ENCODE results near the gene HACD2. TPM values are rescaled to one million over a fixed set of nuclear protein-coding genes. Genes with fewer than 3 reads are reported as not detected.

HACD2 gene
- total RNA-seq, 5 donors from 2014 or later (not counting 1 experiment from before 2014, with no cell fraction given) = 18.2 to 23.2 (median 20.7) TPM

GRCh38 chr3:123621850-123622189 is 37.0 kb upstream of the HACD2 start:
- H3K27me3 Mint-ChIP-seq = no peaks in the 10 kb centered on the region
- H3K4me1 ChIP-seq (ENCODE audit: control insufficient read depth in 1 of 2, extremely low read depth in 1 of 2, insufficient read depth in 2 of 2, low read length in 2 of 2) = no peaks in the 10 kb centered on the region
- H3K4me1 Mint-ChIP-seq = peaks cover 0 to 1% (median 0%) of the 10 kb centered on the region in 3 donors
- DNase-seq (no peak), ATAC-seq (replicated peaks in 1 of 4) (no peak)
- CTCF ChIA-PET = no interaction called here
- H3K4me3 Mint-ChIP-seq = no peak overlapping the region
- peaks cover 0 to 2% of the 10 kb centered on the region in 2 experiments for H3K27me3 ChIP-seq (replicated peaks in 1 of 2; ENCODE audit: control insufficient read depth in 2 of 2, extremely low read depth in 1 of 2, insufficient read depth in 2 of 2, low read length in 1 of 2)
- POLR2A ChIA-PET = no interaction called here
- H3K27ac Mint-ChIP-seq = no peak overlapping the region
- no peaks in the 10 kb centered on the region for H3K9me3 Mint-ChIP-seq
- no peak overlapping the region for H3K27ac ChIP-seq (ENCODE audit: low read length)
- whole genome bisulfite sequencing (ENCODE audit: insufficient coverage) = 92% methylated on average over 5 of the region's 7 CpGs
- no peaks in the 10 kb centered on the region for H3K36me3 Mint-ChIP-seq
- H3K4me3 ChIP-seq (ENCODE audit: control insufficient read depth in 1 of 2, extremely low read depth in 1 of 2, low read length in 1 of 2) = no peak overlapping the region
- H3K9me3 ChIP-seq = no peaks in the 10 kb centered on the region
- H3K36me3 ChIP-seq (ENCODE audit: control insufficient read depth in 2 of 2, extremely low read depth in 1 of 2, insufficient read depth in 1 of 2, low read length in 1 of 2) = no peaks in the 10 kb centered on the region

- Histone ChIP-seq H3K36me3 (ENCODE audit: control insufficient read depth in 2 of 2, extremely low read depth in 1 of 2, insufficient read depth in 1 of 2, low read length in 1 of 2) (no peaks in the 10 kb centered on the region), H3K27me3 (replicated peaks in 1 of 2; ENCODE audit: control insufficient read depth in 2 of 2, extremely low read depth in 1 of 2, insufficient read depth in 2 of 2, low read length in 1 of 2) (no peaks in the 10 kb centered on the region), H3K4me1 (ENCODE audit: control insufficient read depth in 1 of 2, extremely low read depth in 1 of 2, insufficient read depth in 2 of 2, low read length in 2 of 2) (no peaks in the 10 kb centered on the region), H3K27ac (ENCODE audit: low read length) (no peak overlapping the region), H3K4me3 (ENCODE audit: control insufficient read depth in 1 of 2, extremely low read depth in 1 of 2, low read length in 1 of 2) (no peak overlapping the region), H3K9me3 (no peaks in the 10 kb centered on the region)
- H3K27me3 Mint-ChIP-seq = no peaks in the 10 kb centered on the region
- ChIA-PET CTCF (no interaction called here), POLR2A (no interaction called here)
- no peak overlapping the region for H3K4me3 Mint-ChIP-seq
- 94% methylated on average over 3 of the region's 7 CpGs for WGBS (ENCODE audit: insufficient coverage)
- H3K27ac Mint-ChIP-seq = no peak overlapping the region
- H3K4me1 Mint-ChIP-seq = peaks cover 0 to 1% (median 0%) of the 10 kb centered on the region in 3 donors
- no peaks in the 10 kb centered on the region for H3K9me3 Mint-ChIP-seq
- no peaks in the 10 kb centered on the region for H3K36me3 Mint-ChIP-seq
- DNase-seq (no peak), ATAC-seq (replicated peaks in 1 of 4) (no peak)
These were observed 36.5 kb upstream of the HACD2 start for GRCh38 chr3:123621186-123621849.

- CTCF ChIA-PET = no interaction called here
- Histone ChIP-seq H3K27me3 (replicated peaks in 1 of 2; ENCODE audit: control insufficient read depth in 2 of 2, extremely low read depth in 1 of 2, insufficient read depth in 2 of 2, low read length in 1 of 2) (no peaks in the 10 kb centered on the region), H3K4me1 (ENCODE audit: control insufficient read depth in 1 of 2, extremely low read depth in 1 of 2, insufficient read depth in 2 of 2, low read length in 2 of 2) (no peaks in the 10 kb centered on the region), H3K27ac (ENCODE audit: low read length) (no peak overlapping the region), H3K4me3 (ENCODE audit: control insufficient read depth in 1 of 2, extremely low read depth in 1 of 2, low read length in 1 of 2) (no peak overlapping the region), H3K9me3 (no peaks in the 10 kb centered on the region), H3K36me3 (ENCODE audit: control insufficient read depth in 2 of 2, extremely low read depth in 1 of 2, insufficient read depth in 1 of 2, low read length in 1 of 2) (no peaks in the 10 kb centered on the region)
- Mint-ChIP-seq H3K4me1 (peaks cover 0 to 1% (median 0%) of the 10 kb centered on the region in 3 donors), H3K27me3 (no peaks in the 10 kb centered on the region), H3K27ac (no peak overlapping the region), H3K4me3 (no peak overlapping the region), H3K36me3 (no peaks in the 10 kb centered on the region), H3K9me3 (no peaks in the 10 kb centered on the region)
- DNase-seq (no peak), ATAC-seq (replicated peaks in 1 of 4) (no peak)
- POLR2A ChIA-PET = no interaction called here
- WGBS (ENCODE audit: insufficient coverage) = 100% methylated on average over 3 of the region's 8 CpGs
These were observed 35.5 kb upstream of the HACD2 start for GRCh38 chr3:123620343-123620742.

GRCh38 chr3:123618768-123619484 is 34.1 kb upstream of the HACD2 start:
- DNase-seq (peak in 3 of 35 experiments; percentile 4 to 46 (median 7)), ATAC-seq (replicated peaks in 1 of 4) (no peak)
- no peaks in the 10 kb centered on the region for H3K27me3 ChIP-seq (replicated peaks in 1 of 2; ENCODE audit: control insufficient read depth in 2 of 2, extremely low read depth in 1 of 2, insufficient read depth in 2 of 2, low read length in 1 of 2)
- no peaks in the 10 kb centered on the region for H3K9me3 ChIP-seq
- CTCF ChIA-PET = no interaction called here
- POLR2A ChIA-PET = no interaction called here
- H3K4me3 ChIP-seq (ENCODE audit: control insufficient read depth in 1 of 2, extremely low read depth in 1 of 2, low read length in 1 of 2) = no peak overlapping the region
- H3K36me3 ChIP-seq (ENCODE audit: control insufficient read depth in 2 of 2, extremely low read depth in 1 of 2, insufficient read depth in 1 of 2, low read length in 1 of 2) = peaks cover 2 to 3% of the 10 kb centered on the region in 2 donors
- H3K27ac ChIP-seq (ENCODE audit: low read length) = no peak overlapping the region
- H3K4me1 Mint-ChIP-seq = peaks cover 0 to 1% (median 0%) of the 10 kb centered on the region in 3 donors
- WGBS (ENCODE audit: insufficient coverage) = no CpG with 5 or more reads among the region's 5 CpGs
- no peaks in the 10 kb centered on the region for H3K27me3 Mint-ChIP-seq
- no peaks in the 10 kb centered on the region for H3K9me3 Mint-ChIP-seq
- no peak overlapping the region for H3K4me3 Mint-ChIP-seq
- H3K36me3 Mint-ChIP-seq = peaks cover 3% of the 10 kb centered on the region
- no peaks in the 10 kb centered on the region for H3K4me1 ChIP-seq (ENCODE audit: control insufficient read depth in 1 of 2, extremely low read depth in 1 of 2, insufficient read depth in 2 of 2, low read length in 2 of 2)
- H3K27ac Mint-ChIP-seq = no peak overlapping the region

- Histone ChIP-seq H3K27ac (ENCODE audit: low read length) (no peak overlapping the region), H3K36me3 (ENCODE audit: control insufficient read depth in 2 of 2, extremely low read depth in 1 of 2, insufficient read depth in 1 of 2, low read length in 1 of 2) (peaks cover 2 to 9% of the 10 kb centered on the region in 2 donors), H3K4me3 (ENCODE audit: control insufficient read depth in 1 of 2, extremely low read depth in 1 of 2, low read length in 1 of 2) (no peak overlapping the region), H3K4me1 (ENCODE audit: control insufficient read depth in 1 of 2, extremely low read depth in 1 of 2, insufficient read depth in 2 of 2, low read length in 2 of 2) (no peaks in the 10 kb centered on the region), H3K27me3 (replicated peaks in 1 of 2; ENCODE audit: control insufficient read depth in 2 of 2, extremely low read depth in 1 of 2, insufficient read depth in 2 of 2, low read length in 1 of 2) (no peaks in the 10 kb centered on the region), H3K9me3 (no peaks in the 10 kb centered on the region)
- ChIA-PET CTCF (no interaction called here), POLR2A (no interaction called here)
- Mint-ChIP-seq H3K27ac (no peak overlapping the region), H3K36me3 (peaks cover 8% of the 10 kb centered on the region), H3K4me1 (peaks cover 0 to 1% (median 0%) of the 10 kb centered on the region in 3 donors), H3K9me3 (no peaks in the 10 kb centered on the region), H3K4me3 (no peak overlapping the region), H3K27me3 (no peaks in the 10 kb centered on the region)
- no peak for DNase-seq
- WGBS (ENCODE audit: insufficient coverage) = 64% methylated on average over 7 of the region's 7 CpGs
- ATAC-seq (replicated peaks in 1 of 4) = no peak
These were observed 33.3 kb upstream of the HACD2 start for GRCh38 chr3:123618076-123618708.

GRCh38 chr3:123616593-123616992 is 31.7 kb upstream of the HACD2 start:
- no peaks in the 10 kb centered on the region for H3K27me3 Mint-ChIP-seq
- no peak overlapping the region for H3K27ac Mint-ChIP-seq
- DNase-seq (no peak), ATAC-seq (replicated peaks in 1 of 4) (no peak)
- H3K4me3 Mint-ChIP-seq = no peak overlapping the region
- ChIA-PET CTCF (no interaction called here), POLR2A (no interaction called here)
- peaks cover 0 to 1% (median 0%) of the 10 kb centered on the region in 3 donors for H3K4me1 Mint-ChIP-seq
- peaks cover 9% of the 10 kb centered on the region in 2 donors for H3K36me3 ChIP-seq (ENCODE audit: control insufficient read depth in 2 of 2, extremely low read depth in 1 of 2, insufficient read depth in 1 of 2, low read length in 1 of 2)
- peaks cover 16% of the 10 kb centered on the region for H3K36me3 Mint-ChIP-seq
- H3K4me1 ChIP-seq (ENCODE audit: control insufficient read depth in 1 of 2, extremely low read depth in 1 of 2, insufficient read depth in 2 of 2, low read length in 2 of 2) = no peaks in the 10 kb centered on the region
- no peak overlapping the region for H3K4me3 ChIP-seq (ENCODE audit: control insufficient read depth in 1 of 2, extremely low read depth in 1 of 2, low read length in 1 of 2)
- no peaks in the 10 kb centered on the region for H3K27me3 ChIP-seq (replicated peaks in 1 of 2; ENCODE audit: control insufficient read depth in 2 of 2, extremely low read depth in 1 of 2, insufficient read depth in 2 of 2, low read length in 1 of 2)
- H3K27ac ChIP-seq (ENCODE audit: low read length) = no peak overlapping the region
- WGBS (ENCODE audit: insufficient coverage) = 96% methylated on average over 5 of the region's 6 CpGs
- H3K9me3 Mint-ChIP-seq = no peaks in the 10 kb centered on the region
- H3K9me3 ChIP-seq = no peaks in the 10 kb centered on the region
